Measurements from ENCODE around the gene RASL10A.

The RASL10A gene

DNA sequence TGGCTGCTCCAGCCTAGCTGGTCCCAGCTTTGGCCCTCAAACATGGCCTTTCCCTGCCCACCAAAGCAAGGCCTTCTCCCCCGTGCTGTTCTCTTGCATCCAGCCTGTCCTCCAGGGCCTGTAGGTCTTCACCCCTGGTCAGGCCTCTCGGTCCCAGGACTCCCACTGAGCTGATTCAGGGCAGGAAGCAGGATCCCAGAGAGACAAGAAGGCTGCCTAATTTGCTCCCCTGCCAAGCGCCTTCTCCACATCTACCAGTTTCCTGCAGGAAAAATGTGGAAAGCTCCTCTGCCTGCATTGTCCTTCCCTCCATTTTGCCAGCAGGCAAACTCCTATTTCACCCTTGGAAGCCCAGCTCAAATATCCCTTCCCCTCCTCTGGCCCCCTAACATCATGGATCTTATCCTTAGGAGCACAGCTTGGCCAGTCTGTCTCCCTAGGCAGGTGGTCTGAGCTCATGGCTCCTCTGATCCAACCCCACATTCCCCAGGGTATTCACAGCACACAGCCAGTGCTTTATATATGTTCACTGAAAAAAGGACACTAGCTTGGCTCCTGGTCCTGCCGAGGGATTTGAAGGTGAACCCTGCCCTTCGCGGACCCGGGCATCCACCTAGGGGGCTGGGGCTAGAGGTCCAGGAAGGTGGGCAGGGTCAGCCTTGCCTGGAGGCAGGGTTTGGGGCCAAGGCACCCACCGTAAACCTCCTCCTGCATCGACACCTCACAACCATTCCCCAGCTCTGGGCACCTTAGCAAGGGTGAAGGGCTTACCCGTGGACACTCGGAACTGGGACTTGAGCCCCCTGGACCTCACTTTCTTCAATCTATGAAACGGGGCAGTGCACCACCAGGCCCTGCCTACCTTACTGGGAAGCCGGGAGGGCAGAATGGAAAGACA is 48.7 kb downstream of the RASL10A start:
- peak; percentile 36 to 45 for DNase-seq

DNA sequence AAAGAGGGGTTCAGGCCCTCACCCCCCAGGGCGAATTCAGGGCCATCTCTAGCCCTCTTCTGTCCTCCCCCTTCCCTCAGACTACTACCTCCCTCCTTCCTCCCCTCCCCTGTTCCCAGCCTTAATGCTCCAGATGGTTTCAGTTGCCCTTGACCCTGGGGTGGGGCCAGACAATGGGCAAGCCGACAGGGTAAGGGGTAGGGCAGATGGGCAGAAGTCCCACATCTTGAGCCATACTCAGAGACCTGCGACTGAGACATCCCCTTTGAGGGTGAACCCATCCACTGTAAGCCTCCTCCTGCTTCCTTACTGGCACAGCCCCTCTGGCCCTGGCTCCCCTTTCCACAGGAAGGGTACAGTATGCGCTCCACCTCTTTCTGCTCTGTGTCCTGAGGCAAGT is 49.6 kb downstream of the RASL10A start:
- no peak for DNase-seq

DNA sequence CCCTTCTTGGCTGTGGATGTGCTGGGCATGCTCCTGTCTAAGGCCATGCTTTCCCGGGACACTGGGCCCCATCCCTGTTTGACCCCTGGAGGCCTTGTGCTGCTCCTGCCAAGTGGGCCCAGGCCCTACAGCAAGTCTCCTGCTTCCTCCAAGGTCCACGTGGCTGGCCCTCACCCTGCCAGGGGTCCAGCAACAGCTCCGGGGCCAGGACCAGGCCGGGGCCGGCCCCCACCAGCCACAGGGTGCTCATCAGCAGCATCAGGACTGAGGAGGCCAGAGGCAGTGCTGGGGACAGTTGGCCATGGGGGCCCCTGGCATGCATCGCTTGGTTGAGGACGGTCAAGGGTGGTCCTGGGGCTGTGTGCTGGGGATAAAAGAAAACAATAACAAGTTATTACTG is 50.2 kb downstream of the RASL10A start:
- DNase-seq: no peak

DNA sequence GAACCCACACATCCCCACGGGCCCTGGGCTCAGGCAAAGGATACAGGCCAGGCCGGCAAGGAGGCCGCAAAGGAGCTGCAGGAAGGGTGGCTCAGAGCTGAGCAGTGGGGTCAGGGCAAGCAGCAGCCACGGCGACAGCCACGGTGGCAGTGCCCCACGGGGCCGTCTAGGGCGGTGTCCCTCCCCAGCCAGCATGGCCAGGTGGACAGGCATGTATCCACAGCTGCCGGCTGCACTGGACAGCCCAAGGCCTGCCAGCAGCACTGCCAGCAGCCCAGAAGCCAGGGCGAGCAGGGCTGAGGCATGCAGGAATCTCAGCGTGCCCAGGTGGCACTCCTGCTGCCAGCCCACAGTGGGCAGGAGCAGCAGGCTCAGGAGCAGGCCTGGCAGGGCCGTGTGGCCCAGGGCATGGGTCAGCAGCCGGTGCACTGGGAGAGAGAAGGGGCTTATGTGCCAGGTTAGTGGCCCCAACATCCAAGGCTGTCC is 51.7 kb downstream of the RASL10A start:
- no peak for DNase-seq
